Measurements from ENCODE around the gene ZDHHC14.
"Not testable (repeated sequence)": the region's sequence is repeated elsewhere in the genome, so short reads cannot be mapped to it uniquely, and the experiment has no call there.

ZDHHC14 gene

GRCh38 chr6:157676241-157676640, 295.3 kb downstream of the ZDHHC14 start:
- no peak for DNase-seq

GRCh38 chr6:157677235-157677634, 296.2 kb downstream of the ZDHHC14 start:
- DNase-seq: no peak

- no peak for DNase-seq
These were observed 298.9 kb downstream of the ZDHHC14 start for GRCh38 chr6:157679605-157680580.

- no peak for DNase-seq
These were observed 300.2 kb downstream of the ZDHHC14 start for GRCh38 chr6:157681041-157681650.

GRCh38 chr6:157682856-157683481, 302.0 kb downstream of the ZDHHC14 start:
- DNase-seq: no peak

GRCh38 chr6:157683707-157684106, 302.7 kb downstream of the ZDHHC14 start:
- no peak for DNase-seq

GRCh38 chr6:157684620-157685299, 303.8 kb downstream of the ZDHHC14 start:
- no peak for DNase-seq

- DNase-seq: no peak
These were observed 304.7 kb downstream of the ZDHHC14 start for GRCh38 chr6:157685596-157686280.

GRCh38 chr6:157688275-157688959, 307.4 kb downstream of the ZDHHC14 start:
- no peak for DNase-seq

GRCh38 chr6:157688960-157689599, 308.1 kb downstream of the ZDHHC14 start:
- no peak for DNase-seq

- no peak for DNase-seq
These were observed 308.9 kb downstream of the ZDHHC14 start for GRCh38 chr6:157689875-157690274.

GRCh38 chr6:157690441-157691210, 309.6 kb downstream of the ZDHHC14 start:
- DNase-seq: no peak

- DNase-seq: not testable (repeated sequence)
These were observed 310.6 kb downstream of the ZDHHC14 start for GRCh38 chr6:157691621-157692020.

GRCh38 chr6:157693867-157694266, 312.9 kb downstream of the ZDHHC14 start:
- DNase-seq: no peak

GRCh38 chr6:157695301-157696040, 314.5 kb downstream of the ZDHHC14 start:
- no peak for DNase-seq

GRCh38 chr6:157699777-157700636, 319.0 kb downstream of the ZDHHC14 start:
- no peak for DNase-seq

GRCh38 chr6:157706351-157706750, 325.4 kb downstream of the ZDHHC14 start:
- not testable (repeated sequence) for DNase-seq

- DNase-seq: no peak
These were observed 325.9 kb downstream of the ZDHHC14 start for GRCh38 chr6:157706883-157707282.

GRCh38 chr6:157707576-157707975, 326.6 kb downstream of the ZDHHC14 start:
- no peak for DNase-seq
